Limb (tissue), 2 donors: Measurements from ENCODE around the gene ANP32B.
"Not testable (repeated sequence)": the region's sequence is repeated elsewhere in the genome, so short reads cannot be mapped to it uniquely, and the experiment has no call there.

Experiments used
- DNase-seq, 2 donors: peaks; one replicate each; pipeline ENCODE4 v3.0.0-alpha.2; 2016; ENCODE audit errors: extremely low spot score in 2 of 2

Gene ANP32B

DNA sequence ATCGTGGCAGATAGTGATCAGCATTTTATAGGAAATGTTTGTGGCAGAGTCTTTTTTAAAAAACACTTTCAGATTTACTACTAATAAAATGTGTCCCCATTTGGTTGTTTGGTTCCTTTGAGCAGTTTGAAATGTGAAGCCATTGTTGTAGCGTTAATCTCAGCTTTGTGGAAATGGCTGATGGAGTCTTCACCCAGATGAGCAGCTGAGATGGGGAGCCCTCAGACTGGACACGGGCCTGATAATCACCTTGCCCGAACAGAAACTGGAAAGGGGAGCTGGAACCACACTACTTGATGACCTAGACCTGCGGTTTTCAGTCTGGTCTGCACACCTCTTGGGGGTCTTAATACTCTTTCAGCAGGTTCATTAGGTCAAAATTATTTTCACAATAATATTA lies 20.6 kb upstream of the ANP32B start:
- no peak for DNase-seq

- DNase-seq = no peak
These were observed 19.9 kb upstream of the ANP32B start for GRCh38 chr9:97963232-97963631.

- DNase-seq = no peak
These were observed 18.2 kb upstream of the ANP32B start for GRCh38 chr9:97964901-97965300.

DNA sequence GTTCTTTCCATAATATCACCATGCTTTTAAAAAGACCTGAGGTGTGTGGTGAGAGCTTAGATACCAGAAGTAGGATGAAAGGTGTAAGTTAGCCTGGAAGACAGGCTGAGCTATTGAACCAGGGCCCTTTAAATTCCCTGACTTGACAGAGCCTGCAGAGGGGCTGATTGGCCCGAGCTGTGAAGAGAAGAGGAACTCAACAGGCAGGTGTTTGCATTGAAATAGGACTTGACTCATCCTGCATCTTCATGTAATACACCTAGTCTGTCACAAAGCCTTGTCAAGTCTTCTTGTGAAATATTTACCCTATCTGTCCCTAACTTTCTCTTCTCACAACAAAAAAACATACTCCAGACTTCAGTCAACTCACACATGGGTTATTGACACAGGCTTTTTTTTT lies 16.6 kb upstream of the ANP32B start:
- DNase-seq = no peak

DNA sequence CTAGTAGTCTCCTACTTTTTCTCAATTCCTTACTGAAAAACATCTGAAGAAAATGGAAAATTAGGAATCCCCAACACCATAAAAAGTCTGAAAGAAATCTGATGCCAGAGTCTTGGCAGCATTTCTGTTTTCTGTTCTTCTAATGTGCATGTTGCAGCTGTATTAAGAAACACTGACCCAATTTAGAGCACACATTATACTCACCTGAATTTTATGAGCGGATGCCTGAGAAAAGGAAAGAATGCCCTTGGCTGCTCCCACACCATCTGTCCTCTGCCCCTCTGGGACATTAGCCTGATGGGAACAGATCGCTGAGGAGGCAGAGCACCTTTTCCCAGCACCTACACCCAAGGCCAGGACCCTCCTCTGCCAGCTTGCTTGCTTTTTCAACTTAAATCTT lies 14.1 kb upstream of the ANP32B start:
- DNase-seq = no peak

DNA sequence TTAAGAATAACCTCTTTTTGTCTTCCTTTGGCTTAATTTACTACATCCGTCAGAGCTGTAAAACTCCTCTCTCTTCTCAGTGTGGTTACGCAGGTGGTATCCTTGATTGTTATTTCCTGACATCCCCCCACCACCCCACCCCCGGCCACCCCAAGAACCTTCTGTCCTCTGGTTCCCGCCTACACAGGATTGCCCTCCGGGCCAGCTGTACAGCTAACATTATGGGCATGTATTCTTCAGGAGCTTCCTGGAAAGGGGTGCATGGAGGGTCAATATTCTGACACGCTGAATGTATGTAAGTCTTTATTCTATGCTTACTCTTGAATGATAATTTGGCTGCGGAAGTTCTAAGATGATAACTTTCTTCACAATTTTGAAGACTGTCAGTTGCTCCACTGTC lies 13.0 kb upstream of the ANP32B start:
- DNase-seq = no peak

DNA sequence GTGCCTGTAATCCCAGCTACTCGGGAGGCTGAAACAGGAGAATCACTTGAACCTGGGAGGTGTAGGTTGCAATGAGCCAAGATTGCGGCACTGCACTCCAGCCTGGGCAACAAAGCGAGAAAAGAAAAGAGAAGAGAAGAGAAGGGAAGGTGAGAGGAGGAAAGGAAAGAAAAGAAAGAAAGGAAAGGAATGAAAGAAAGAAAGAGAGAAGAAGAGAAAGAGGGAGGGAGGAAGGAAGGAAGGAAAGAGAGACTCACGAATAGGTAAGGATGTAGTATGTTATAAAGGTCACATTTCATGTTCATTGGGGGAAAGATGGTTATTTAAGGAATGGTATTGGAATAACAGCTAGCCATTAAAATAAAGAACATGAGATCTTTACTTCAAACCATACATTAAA lies 10.4 kb upstream of the ANP32B start:
- no peak for DNase-seq

DNA sequence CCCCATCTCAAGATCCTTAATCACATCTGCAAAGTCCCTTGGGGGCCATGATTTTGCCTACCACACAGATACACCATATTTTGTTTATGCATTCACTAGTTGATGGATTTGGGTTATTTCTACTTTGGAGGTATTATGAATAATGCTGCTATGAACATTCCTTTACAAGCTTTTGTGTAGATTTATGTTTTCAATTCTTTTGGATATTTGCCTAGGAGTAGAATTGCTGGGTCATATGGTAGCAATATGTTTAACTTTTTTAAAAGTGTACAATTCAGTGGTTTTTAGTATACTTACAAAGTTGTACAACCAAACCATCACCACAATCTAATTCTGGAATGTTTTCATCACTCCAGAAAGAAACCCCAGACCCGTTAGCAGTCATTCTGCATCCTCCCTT lies 7.8 kb upstream of the ANP32B start:
- DNase-seq = no peak

DNA sequence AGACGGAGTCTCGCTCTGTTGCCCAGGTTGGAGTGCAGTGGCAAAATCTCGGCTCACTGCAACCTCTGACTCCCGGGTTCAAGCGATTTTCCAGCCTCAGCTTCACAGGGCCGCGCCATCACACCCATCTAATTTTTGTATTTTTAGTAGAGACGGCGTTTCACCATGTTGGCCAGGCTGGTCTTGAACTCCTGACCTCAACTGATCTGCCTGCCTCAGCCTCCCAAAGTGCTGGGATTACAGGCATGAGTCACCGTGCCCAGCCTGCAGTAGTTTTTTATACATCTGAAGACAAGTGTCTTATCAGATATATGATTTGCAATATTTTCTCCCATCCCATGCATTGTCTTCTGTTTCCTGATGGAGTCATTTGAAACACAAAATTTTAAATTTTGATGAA lies 6.5 kb upstream of the ANP32B start:
- not testable (repeated sequence) for DNase-seq

GRCh38 chr9:97978371-97979130 lies 4.6 kb upstream of the ANP32B start:
- no peak for DNase-seq

DNA sequence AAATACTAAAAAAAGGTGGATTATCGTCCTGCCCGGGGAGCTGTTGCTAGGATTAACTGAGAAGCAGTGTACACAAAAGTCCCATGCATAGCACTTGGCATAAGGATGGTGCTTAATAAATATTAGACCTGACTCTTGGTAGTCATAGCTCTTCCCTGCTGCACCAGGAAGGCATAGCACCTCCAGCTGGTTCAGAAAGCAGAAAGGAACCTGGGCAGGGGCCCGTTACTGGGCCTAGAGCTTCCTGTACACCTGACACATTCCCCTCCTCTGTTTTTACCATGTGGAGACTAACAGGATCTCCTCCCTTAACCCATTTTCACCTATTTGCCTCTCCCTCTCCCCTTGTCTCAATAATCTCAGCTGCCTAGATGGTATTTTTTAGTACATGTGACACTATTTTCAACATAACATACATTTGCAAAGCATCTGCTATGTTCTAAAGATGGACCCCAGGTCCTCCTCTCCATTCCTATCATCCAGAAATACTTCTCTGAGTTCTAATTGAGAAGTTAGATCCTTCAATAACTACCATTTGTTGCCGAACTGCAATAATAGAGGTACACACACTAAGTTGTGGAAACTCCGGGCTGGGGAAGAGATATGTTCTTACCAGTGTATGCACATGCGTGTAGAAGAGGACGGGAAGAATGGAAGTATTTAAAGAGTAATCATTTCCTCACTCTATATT lies 3.2 kb upstream of the ANP32B start:
- no peak for DNase-seq

DNA sequence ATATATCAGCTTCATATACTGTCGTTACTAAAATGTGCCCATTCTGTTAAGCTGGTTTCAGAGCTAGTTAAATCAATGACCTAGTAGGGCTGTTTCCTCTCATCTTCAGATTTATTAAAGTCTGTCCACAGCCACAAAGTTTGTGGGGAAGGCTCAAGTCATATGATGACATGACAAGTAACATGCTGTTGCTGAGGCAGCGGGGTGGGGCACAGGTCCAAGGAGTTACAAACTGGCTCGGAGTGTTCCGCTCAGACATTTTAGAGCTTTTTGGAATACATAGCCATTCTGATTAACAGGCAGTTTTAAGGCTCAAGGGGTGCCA lies 2.7 kb upstream of the ANP32B start:
- DNase-seq = peak in 1 of 2 donors; percentile 24

GRCh38 chr9:97980918-97981845 lies 2.0 kb upstream of the ANP32B start:
- peak; percentile 30 to 43 for DNase-seq

- peak in 1 of 2 donors; percentile 26 for DNase-seq
These were observed 1.1 kb upstream of the ANP32B start for GRCh38 chr9:97981846-97982682.

DNA sequence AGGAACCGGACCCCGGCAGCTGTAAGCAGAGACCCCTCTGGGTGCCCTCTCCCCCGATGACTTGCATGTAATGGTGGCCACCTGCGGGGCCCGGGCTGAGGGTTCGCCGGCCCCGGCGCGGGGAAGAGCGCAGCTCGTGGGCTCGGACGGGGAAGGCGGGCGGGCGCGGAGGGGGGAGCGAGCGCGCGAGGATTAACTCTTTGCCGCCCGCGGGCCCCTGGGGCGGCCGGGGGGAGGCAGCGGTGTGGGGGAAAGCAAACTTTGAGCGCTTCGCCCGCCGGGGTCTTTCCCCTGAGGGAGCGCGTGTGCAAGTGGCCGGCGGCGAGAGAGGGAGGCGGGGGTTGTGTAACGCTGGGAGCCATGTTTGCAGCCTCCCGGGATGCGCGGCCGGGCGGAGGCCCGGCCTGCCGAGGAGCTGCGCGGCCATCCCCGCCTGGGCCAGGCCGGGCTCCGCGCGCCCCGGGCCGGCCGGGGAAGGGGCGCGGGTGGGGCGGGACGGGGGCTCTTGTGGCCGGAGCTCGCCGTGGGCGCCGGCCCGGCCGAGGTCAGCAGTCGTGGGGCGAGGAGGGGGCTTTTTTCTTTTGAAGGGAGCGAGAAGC lies 547 bp downstream of the ANP32B start:
- DNase-seq = peak; percentile 13 to 85

- peak; percentile 55 to 89 for DNase-seq
These were observed 1.3 kb downstream of the ANP32B start for GRCh38 chr9:97984188-97985057.

DNA sequence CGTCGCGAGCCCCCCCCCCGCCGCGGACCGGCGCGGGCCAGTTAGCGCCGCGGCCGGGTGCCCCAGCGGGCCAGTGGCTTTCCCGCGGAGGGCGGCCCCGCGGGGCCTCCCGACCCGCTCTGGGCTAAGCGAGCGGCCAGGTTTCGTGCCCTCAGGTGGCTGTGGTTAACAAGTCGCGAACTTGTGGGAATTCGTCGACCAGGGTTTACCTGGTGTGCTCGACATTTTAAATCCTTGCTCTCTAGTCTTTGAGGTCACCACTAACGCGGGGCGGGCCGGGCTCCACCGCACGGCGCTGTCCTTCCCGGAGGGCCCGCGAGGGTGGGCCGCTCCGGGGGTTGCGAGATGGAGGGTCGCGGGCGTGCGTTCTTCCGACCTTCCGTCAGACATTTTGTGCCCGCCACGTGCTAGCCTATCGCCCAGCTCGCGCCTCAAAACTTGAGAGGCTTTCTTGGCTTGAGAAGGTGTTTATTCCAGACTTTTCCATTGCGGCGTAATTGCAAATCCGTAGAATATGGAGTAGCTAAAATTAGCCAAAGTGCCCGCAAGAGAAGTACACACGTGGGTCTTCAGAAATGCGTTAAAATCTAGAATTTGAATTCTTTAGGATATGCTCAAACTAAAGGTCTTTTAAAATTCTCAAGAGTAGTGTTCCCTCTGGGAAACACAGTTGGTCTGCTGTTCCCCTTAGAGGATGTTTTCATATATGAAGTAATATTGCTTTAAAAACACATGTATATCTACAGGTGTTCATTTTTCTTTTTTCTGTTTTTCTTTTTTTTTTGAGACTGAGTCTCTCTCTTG lies 2.1 kb downstream of the ANP32B start:
- DNase-seq = peak in 1 of 2 donors; percentile 14

- no peak for DNase-seq
These were observed 4.3 kb downstream of the ANP32B start for GRCh38 chr9:97987487-97987886.

GRCh38 chr9:97990259-97990658 lies 7.1 kb downstream of the ANP32B start:
- DNase-seq = no peak
